T-helper 1 cell treated with Interleukin-12 subunit alpha and Interleukin-12 subunit beta and Interleukin-4 antibody, amounts not matched to agents 30 ng/mL and 1 ng/mL, for 36 hours (primary cell): ENCODE results near the gene MUC5B. TPM values are rescaled to one million over a fixed set of nuclear protein-coding genes. Genes with fewer than 3 reads are reported as not detected.
"Not testable (repeated sequence)": the region's sequence is repeated elsewhere in the genome, so short reads cannot be mapped to it uniquely, and the experiment has no call there.

Experiments used
- intact Hi-C: fragments of 100-400 bp; cut with micrococcal nuclease; formaldehyde crosslinking; loops from one replicate; pipeline ENCODE4 v1.15.1; 2024
- total RNA-seq: library from RNA; stranded (reverse); gene quantifications from 2 replicates; pipeline ENCODE4 v1.2.3, GENCODE V29; 2022

The MUC5B gene
- total RNA-seq, 1 donor from 2014 or later: not detected

DNA sequence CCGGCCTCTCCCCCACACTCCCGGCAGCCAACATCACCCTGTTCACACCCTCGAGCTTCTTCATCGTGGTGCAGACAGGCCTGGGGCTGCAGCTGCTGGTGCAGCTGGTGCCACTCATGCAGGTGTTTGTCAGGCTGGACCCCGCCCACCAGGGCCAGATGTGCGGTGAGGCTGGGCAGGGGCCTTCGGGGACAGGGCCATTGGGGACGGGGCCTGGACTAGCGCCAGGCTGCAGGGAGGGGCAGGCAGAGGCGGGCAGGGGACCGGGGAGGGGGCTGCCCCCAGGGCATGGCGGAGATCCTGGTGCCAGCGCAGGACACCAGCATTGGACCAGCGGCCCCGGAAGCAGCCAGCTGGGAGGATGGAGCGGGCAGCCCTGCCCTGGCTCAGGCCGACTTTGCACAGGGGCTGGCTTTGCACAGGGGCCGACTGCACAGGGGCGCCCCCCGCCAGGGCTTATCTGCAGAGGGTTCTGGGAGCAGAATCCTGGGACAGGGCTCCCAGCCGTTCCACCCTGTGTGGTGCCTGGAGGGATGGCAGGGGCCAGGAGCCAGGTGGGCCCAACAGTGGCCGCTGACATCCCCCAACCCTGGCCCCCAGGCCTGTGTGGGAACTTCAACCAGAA lies 8.6 kb downstream of the MUC5B start:
- intact Hi-C loops: no loop called here

DNA sequence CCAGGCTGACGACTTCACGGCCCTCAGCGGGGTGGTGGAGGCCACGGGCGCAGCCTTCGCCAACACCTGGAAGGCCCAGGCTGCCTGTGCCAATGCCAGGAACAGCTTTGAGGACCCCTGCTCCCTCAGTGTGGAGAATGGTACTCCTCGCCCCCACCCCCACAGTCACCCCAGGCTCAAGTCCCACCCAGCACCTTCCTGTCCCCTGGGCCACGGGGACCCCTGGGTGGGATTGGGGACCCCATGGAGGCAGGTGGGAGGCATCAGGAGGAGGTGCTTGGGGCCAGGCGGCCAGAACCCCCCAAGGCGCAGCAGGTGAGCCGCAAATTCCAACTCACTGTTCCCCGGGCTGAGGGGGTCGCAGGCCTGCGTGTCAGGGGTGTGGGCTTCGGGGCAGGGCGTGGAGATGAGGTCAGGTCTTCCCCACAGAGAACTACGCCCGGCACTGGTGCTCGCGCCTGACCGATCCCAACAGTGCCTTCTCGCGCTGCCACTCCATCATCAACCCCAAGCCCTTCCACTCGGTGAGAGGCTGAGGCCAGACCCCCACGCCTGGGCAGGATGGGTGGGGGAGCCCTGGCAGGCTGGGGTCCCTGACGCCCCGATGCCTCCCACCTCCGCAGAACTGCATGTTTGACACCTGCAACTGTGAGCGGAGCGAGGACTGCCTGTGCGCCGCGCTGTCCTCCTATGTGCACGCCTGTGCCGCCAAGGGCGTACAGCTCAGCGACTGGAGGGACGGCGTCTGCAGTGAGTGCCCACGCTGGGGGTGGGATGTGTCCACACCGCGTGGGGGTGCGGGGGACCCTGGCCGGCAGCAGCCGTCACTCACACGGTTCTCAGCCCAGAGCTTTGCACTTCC lies 9.4 kb downstream of the MUC5B start:
- intact Hi-C loops: no loop called here

DNA sequence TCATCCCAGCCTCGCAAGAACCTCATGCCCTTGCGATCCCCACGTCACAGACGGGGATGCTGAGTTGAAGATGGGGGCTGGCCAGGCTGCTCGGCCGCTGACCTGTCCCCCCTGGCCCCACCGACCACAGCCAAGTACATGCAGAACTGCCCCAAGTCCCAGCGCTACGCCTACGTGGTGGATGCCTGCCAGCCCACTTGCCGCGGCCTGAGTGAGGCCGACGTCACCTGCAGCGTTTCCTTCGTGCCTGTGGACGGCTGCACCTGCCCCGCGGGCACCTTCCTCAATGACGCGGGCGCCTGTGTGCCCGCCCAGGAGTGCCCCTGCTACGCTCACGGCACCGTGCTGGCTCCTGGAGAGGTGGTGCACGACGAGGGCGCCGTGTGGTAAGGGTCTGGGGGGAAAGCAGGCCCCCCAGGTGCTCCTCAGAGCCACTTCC lies 10.0 kb downstream of the MUC5B start:
- intact Hi-C loops: no loop called here

DNA sequence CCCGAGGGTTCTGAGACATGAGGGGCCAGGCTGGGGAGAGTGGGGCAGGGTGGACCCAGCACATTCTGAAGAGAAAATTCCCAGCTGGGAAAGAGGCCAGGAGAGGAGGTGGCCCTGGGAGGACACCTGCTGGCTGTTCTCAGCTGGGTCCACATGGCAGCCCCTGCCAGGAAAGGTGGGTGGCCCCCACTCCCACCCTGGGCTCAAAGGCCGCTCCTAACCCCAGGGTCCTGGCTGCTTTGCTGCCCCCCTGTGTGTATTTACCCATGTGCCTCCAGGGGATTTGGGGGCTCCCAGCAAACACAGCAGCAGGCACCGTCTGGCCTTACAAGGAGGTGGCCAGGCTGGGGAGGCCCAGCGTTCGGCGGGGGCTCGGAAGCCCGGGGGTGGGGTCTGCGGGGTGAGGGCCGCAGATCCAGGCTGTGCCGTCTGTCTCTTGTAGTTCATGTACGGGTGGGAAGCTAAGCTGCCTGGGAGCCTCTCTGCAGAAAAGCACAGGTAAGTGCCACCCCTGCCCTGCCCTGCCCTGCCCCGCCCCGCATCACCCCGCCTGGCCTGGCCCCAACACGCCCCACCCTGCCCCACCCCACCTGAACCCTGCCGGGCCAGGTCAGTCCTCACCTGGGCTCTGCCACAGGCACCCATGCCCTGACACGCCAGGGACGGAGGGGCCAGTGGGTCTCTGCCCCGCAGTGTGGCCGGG lies 10.6 kb downstream of the MUC5B start:
- intact Hi-C loops: no loop called here

DNA sequence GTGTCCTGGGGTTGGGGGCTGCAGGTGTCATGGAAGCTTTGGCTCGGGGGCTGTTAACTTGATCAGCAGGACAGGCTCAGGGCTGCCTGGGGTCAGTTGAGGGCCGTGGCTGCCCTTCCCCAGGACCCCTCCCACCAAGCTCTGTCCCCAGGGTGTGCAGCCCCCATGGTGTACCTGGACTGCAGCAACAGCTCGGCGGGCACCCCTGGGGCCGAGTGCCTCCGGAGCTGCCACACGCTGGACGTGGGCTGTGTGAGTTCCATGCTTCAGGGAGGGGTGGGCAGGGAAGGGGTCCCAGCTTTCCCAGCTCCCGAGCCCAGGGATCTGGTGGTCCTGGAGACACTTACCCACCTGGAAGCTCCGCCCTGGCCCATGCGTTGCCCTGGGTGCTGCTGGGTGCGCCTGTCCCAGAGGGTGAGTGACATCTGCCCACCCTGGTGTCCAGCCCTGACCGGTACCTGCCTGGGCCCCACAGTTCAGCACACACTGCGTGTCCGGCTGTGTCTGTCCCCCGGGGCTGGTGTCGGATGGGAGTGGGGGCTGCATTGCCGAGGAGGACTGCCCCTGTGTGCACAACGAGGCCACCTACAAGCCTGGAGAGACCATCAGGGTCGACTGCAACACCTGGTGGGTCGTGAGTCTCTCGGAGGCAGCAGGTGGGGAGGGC lies 11.3 kb downstream of the MUC5B start:
- intact Hi-C loops: no loop called here

DNA sequence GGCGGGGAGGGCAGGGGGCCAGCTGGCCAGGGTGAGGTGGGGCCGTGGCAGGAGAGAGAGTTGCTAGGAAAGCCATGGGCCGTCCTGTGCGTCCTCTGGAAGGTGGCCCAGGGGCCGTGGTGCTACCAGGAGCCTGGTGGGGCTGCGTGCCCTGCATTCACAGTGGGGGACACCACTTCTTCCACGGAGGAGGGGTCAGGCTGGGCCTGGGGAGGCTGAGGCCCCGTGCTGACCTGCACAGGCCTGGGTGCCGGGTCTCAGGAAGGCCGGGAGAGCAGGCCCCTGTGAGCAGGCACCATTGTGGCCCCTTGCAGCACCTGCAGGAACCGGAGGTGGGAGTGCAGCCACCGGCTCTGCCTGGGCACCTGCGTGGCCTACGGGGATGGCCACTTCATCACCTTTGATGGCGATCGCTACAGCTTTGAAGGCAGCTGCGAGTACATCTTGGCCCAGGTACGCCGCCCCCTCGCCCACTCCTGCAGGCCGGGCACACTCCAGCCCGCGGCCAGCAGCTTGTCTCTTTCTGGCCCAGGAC lies 12.0 kb downstream of the MUC5B start:
- intact Hi-C loops: no loop called here

DNA sequence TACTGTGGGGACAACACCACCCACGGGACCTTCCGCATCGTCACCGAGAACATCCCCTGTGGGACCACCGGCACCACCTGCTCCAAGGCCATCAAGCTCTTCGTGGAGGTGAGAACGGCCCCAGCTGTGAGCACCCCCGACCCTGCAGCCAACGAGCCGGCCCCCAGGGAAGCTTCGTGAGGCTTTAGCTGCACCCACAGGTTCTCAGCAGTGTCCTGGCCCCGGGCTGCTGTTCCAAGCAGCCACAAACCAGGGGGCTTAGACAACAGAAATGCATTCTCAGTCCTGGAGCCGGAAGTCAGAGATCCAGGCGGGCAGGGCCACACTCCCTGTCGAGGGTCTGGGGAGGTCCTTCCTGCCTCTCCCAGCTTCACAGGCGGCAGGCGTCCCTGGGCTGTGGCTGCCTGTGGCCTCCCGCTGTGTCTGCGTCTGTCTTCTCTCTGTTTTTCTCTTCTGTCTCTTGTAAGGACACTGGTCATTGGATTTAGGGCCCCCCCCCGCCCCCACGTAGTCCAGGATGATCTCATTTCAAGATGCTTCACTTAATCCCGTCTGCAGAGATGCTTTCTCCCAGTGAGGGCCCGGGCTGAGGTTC lies 12.5 kb downstream of the MUC5B start:
- intact Hi-C loops: no loop called here

DNA sequence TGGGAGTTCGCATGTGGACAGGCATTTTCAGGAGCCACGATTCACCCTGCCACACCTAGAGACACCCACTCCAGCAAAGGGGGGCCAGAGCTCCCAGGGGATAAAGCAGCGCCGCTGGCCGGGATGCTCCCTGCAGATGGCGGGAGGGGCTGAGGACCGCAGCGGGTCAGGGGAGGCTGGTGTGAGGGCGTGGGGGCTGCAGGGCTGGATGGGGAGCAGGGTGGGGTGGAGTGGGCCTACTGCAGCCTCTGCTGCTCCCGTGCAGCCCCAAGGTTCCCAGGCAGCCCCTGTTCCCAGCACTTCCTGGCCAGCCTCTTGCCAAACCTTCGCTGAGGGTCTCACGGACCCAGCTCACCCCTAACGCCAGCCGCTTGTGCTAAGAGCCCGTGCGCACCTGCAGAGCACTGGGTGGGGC lies 13.0 kb downstream of the MUC5B start:
- intact Hi-C loops: no loop called here

DNA sequence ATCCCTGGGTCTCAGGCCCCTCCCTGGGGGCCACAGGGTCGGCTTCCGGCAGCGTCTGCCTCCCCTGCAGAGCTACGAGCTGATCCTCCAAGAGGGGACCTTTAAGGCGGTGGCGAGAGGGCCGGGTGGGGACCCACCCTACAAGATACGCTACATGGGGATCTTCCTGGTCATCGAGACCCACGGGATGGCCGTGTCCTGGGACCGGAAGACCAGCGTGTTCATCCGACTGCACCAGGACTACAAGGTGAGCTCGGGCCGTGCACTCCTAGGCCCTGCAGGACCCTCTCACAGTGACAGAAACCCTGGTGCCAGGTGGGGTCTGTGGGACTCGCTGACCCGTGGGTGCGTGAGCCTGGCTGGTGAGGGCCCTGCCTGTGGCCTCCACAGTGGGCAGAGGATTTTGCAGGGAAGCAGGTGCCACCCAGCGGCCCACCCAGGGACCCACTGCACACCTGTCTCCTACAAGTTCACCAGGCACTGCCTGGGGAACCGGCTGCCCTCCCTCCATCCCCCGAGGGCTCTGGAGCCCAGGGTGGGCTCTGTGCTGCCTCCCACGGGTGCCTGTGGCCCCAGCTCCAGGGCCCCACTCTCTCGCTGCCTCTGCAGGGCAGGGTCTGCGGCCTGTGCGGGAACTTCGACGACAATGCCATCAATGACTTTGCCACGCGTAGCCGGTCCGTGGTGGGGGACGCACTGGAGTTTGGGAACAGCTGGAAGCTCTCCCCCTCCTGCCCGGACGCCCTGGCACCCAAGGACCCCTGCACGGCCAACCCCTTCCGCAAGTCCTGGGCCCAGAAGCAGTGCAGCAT lies 13.7 kb downstream of the MUC5B start:
- intact Hi-C loops: no loop called here

DNA sequence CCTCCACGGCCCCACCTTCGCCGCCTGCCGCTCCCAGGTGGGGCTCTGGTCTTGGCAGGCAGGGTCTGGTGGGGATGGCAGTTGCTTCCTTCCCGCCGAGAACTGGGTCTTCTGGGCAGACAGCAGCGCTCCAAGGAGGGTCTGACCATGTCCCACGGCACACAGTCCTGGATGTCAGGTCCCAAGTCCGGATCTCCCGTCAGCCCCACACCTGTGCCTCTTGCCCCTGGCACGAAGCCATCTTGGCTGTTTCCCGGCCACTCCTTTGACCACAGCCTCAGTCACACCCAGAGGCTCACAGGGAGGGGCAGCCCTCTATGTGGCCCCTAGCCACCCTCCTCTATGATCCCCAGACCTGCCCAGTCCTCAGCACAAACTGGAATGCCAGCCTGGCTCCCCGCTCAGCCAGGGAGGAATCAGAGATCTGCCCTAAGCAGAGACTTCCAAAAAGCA lies 14.3 kb downstream of the MUC5B start:
- intact Hi-C loops: no loop called here

DNA sequence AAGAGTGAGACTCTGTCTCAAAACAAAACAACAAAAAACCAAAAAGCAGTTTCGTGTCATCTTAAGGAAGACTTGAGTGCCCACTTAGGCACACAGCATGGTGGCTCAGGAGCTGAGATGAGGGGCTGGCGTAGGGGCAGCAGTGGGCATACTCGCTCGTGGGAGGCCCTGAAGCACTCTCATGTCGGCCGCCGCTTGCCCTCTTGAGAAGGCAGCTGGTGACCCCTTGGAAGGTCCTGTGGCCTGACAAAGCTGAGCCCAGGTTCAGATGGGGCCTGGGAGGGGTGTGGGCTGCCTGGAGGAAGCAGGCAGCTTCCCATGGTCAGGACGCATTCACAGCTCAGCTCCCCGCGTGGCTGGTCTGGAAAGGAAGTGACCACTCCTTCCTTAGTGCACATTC lies 15.0 kb downstream of the MUC5B start:
- intact Hi-C loops: no loop called here

DNA sequence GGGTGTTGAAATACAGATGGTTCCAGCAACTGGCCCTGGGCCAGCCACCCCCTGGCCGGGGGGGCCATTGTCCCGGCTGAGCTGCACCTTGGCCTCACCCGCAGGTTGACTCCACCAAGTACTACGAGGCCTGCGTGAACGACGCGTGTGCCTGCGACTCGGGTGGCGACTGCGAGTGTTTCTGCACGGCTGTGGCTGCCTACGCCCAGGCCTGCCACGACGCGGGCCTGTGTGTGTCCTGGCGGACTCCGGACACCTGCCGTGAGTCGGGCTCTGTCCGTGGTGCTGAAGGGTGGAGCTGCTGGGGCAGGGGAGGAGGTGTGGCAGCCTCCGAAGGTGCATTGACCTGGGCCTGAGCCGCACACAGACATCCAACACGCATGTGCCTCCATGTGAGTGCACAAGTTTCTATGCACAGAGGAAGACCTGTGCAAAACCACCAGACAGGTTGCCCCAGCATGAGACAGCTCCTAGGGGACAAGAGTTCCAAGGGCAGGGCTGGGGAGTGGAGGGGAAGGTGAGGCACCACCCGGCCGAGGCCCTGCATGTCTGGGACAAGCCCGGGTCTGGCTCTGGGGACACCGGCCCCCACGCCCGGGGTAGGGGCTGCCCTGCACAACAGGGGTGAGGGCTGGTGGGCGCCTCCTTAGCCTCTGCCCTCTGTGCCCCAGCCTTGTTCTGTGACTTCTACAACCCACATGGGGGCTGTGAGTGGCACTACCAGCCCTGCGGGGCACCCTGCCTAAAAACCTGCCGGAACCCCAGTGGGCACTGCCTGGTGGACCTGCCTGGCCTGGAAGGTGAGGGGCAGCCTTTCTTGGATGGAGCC lies 16.1 kb downstream of the MUC5B start:
- intact Hi-C loops: no loop called here

DNA sequence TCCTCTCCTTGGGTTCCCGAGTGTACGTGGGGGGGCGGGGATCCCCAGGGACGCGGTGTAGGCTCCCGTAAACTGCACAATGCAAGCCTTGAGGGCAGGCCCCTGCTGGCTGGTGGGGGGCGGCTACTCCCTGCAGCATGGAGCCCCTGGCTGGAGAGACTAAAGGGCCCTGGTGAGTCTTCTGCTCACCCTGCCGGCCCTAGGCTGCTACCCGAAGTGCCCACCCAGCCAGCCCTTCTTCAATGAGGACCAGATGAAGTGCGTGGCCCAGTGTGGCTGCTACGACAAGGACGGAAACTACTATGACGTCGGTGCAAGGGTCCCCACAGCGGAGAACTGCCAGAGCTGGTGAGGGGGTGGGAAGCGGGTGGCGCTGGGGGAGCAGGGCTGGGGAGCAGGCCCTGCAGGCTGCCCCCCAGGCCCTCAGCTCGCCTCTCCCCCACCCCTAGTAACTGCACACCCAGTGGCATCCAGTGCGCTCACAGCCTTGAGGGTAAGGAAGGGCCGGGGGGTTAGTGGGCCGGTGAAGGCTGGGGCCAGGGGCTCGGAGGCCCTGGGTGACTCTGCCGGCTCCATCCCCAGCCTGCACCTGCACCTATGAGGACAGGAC lies 16.8 kb downstream of the MUC5B start:
- intact Hi-C loops: no loop called here

DNA sequence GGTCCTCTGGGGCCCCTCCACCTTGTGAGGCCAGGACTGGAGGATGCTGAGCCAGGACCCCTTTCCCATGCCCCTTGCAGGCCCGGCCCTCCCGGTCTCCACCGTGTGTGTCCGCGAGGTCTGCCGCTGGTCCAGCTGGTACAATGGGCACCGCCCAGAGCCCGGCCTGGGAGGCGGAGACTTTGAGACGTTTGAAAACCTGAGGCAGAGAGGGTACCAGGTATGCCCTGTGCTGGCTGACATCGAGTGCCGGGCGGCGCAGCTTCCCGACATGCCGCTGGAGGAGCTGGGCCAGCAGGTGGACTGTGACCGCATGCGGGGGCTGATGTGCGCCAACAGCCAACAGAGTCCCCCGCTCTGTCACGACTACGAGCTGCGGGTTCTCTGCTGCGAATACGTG lies 17.9 kb downstream of the MUC5B start:
- intact Hi-C loops: no loop called here

DNA sequence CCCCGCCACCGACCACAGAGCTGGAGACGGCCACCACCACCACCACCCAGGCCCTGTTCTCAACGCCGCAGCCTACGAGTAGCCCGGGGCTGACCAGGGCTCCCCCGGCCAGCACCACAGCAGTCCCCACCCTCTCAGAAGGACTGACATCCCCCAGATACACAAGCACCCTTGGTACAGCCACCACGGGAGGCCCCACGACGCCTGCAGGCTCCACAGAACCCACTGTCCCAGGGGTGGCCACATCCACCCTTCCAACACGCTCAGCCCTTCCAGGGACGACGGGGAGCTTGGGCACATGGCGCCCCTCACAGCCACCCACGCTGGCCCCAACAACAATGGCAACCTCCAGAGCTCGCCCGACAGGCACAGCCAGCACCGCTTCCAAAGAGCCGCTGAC lies 18.8 kb downstream of the MUC5B start:
- intact Hi-C loops: no loop called here

DNA sequence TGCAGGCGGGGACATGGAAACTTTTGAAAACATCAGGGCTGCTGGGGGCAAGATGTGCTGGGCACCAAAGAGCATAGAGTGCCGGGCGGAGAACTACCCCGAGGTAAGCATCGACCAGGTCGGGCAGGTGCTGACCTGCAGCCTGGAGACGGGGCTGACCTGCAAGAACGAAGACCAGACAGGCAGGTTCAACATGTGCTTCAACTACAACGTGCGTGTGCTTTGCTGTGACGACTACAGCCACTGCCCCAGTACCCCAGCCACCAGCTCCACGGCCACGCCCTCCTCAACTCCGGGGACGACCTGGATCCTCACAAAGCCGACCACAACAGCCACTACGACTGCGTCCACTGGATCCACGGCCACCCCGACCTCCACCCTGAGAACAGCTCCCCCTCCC lies 19.4 kb downstream of the MUC5B start:
- intact Hi-C loops: no loop called here

DNA sequence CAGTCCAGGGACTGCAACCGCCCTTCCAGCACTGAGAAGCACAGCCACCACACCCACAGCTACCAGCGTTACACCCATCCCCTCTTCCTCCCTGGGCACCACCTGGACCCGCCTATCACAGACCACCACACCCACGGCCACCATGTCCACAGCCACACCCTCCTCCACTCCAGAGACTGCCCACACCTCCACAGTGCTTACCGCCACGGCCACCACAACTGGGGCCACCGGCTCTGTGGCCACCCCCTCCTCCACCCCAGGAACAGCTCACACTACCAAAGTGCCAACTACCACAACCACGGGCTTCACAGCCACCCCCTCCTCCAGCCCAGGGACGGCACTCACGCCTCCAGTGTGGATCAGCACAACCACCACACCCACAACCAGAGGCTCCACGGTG lies 19.9 kb downstream of the MUC5B start:
- intact Hi-C loops: not testable (repeated sequence)

DNA sequence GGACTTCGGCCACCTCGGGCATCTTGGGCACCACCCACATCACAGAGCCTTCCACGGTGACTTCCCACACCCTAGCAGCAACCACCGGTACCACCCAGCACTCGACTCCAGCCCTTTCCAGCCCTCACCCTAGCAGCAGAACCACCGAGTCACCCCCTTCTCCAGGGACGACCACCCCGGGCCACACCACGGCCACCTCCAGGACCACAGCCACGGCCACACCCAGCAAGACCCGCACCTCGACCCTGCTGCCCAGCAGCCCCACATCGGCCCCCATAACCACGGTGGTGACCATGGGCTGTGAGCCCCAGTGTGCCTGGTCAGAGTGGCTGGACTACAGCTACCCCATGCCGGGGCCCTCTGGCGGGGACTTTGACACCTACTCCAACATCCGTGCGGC lies 20.7 kb downstream of the MUC5B start:
- intact Hi-C loops: not testable (repeated sequence)

DNA sequence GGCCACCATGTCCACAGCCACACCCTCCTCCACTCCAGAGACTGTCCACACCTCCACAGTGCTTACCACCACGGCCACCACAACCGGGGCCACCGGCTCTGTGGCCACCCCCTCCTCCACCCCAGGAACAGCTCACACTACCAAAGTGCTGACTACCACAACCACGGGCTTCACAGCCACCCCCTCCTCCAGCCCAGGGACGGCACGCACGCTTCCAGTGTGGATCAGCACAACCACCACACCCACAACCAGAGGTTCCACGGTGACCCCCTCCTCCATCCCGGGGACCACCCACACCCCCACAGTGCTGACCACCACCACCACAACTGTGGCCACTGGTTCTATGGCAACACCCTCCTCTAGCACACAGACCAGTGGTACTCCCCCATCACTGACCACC lies 21.7 kb downstream of the MUC5B start:
- intact Hi-C loops: not testable (repeated sequence)
